ENCODE results near the gene PTGER2.
A peak's percentile ranks its signal among the peaks of the same experiment; 100 is the strongest.

The PTGER2 gene

GRCh38 chr14:52342849-52343596 is 28.9 kb downstream of the PTGER2 start:
- DNase-seq: peak; percentile 28

- DNase-seq: no peak
Measured at GRCh38 chr14:52346778-52347177, 32.7 kb downstream of the PTGER2 start.

GRCh38 chr14:52348279-52348678 is 34.2 kb downstream of the PTGER2 start:
- DNase-seq: no peak

- DNase-seq: no peak
Measured at GRCh38 chr14:52348776-52349175, 34.7 kb downstream of the PTGER2 start.

- DNase-seq: no peak
Measured at GRCh38 chr14:52349731-52350130, 35.6 kb downstream of the PTGER2 start.

- no peak for DNase-seq
Measured at GRCh38 chr14:52350445-52350844, 36.3 kb downstream of the PTGER2 start.

GRCh38 chr14:52351233-52352060 is 37.3 kb downstream of the PTGER2 start:
- peak; percentile 60 for DNase-seq

- no peak for DNase-seq
Measured at GRCh38 chr14:52352061-52352491, 38.0 kb downstream of the PTGER2 start.

- DNase-seq: no peak
Measured at GRCh38 chr14:52352569-52352968, 38.5 kb downstream of the PTGER2 start.

- no peak for DNase-seq
Measured at GRCh38 chr14:52354242-52354641, 40.1 kb downstream of the PTGER2 start.

GRCh38 chr14:52355016-52355431 is 40.9 kb downstream of the PTGER2 start:
- peak; percentile 28 for DNase-seq

- DNase-seq: no peak
Measured at GRCh38 chr14:52355526-52355925, 41.4 kb downstream of the PTGER2 start.

- no peak for DNase-seq
Measured at GRCh38 chr14:52356025-52356424, 41.9 kb downstream of the PTGER2 start.

- no peak for DNase-seq
Measured at GRCh38 chr14:52360831-52361230, 46.7 kb downstream of the PTGER2 start.

- no peak for DNase-seq
Measured at GRCh38 chr14:52363041-52363704, 49.1 kb downstream of the PTGER2 start.

GRCh38 chr14:52363961-52364360 is 49.8 kb downstream of the PTGER2 start:
- DNase-seq: no peak

- DNase-seq: no peak
Measured at GRCh38 chr14:52365071-52365470, 51.0 kb downstream of the PTGER2 start.

GRCh38 chr14:52366796-52367315 is 52.7 kb downstream of the PTGER2 start:
- DNase-seq: no peak

- no peak for DNase-seq
Measured at GRCh38 chr14:52369305-52369801, 55.2 kb downstream of the PTGER2 start.

GRCh38 chr14:52370406-52370935 is 56.4 kb downstream of the PTGER2 start:
- DNase-seq: no peak

GRCh38 chr14:52377940-52378339 is 63.8 kb downstream of the PTGER2 start:
- DNase-seq: no peak
